Measurements from ENCODE around the gene SPRR2B.
"Not testable (repeated sequence)": the region's sequence is repeated elsewhere in the genome, so short reads cannot be mapped to it uniquely, and the experiment has no call there.

SPRR2B gene

DNA sequence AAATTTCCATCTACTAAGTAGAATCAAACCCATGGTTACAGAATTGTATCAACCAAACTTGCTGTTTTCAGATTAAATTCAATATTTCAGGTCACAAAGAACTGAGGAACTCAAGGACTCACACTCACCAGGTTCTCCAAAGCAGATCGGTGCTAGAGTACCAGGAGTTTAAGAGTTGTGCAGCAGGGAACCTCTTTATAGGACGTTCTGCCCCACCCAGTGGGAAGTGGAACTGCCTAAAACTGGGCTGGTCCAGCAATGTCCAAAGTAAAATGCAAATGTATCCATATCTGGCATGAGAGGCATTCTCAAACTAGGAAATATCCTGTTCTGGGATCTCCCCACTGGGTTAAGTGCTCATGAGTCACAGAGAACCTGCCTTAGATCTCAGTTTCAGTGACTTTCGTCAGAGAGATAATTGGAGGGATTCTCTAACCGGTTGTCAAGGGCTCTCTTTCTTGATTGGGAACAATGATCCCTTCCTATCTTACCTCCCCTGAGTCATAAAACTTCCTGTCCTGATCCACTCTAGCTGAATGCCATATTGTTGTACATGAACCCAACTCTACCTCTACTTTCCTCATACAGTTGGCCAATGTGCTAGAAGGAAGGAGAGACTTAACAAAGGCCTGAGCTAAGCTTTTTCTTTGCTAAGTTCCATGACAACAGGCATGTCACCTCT, 30.3 kb downstream of the SPRR2B start, which contains the start of gene SPRR2D:
Gene SPRR2D, minus strand, starts transcription at position 171 of the 682 bp plus-strand sequence. CDS start 774 bp downstream, outside the sequence.
- FAIRE-seq, result no peak
- DNase-seq (ENCODE audit: insufficient read length, low spot score), result no peak

DNA sequence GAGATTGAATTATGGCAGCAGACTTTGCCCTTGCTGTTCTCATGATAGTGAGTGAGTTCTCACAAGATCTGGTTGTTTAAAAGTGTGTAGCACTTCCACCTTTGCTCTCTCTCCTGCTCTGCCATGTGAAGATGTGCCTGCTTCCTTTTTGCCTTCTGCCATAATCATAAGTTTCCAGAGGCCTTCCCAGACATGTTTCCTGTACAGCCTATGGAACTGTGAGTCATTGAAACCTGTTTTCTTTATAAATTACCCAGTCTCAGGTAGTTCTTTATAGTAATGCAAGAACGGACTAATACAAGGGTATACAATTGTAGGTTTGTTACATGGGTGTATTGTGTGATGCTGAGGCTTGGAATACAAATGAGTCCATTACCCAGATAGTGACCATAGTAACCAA, 36.2 kb downstream of the SPRR2B start:
- FAIRE-seq (no peak), DNase-seq (ENCODE audit: insufficient read length, low spot score) (no peak)

GRCh38 chr1:153032677-153033308, 38.6 kb downstream of the SPRR2B start:
- FAIRE-seq (no peak), DNase-seq (ENCODE audit: insufficient read length, low spot score) (no peak)

DNA sequence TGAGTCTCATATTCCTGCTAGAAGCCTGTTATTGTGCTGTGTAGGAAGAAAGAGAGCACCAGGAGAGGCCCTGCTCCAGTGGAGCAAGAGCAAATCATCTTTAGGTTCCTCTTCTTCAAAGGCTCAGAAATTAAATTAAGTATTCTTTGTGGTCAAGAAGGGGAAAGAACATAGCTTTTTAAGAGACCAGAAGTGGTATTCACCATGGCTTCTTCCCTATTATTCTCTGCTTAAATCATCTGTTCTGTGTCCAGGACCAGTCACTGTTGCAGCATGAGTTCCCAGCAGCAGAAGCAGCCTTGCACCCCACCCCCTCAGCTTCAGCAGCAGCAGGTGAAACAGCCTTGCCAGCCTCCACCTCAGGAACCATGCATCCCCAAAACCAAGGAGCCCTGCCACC, 39.3 kb downstream of the SPRR2B start:
- no peak for FAIRE-seq
- no peak for DNase-seq (ENCODE audit: insufficient read length, low spot score)

- FAIRE-seq, result no peak
- DNase-seq (ENCODE audit: insufficient read length, low spot score), result no peak
These were observed 40.5 kb downstream of the SPRR2B start, which contains the start of gene SPRR1B for GRCh38 chr1:153030895-153031294. SPRR1B (plus strand) TSS chr1:153031203; CDS start chr1:153032346, 1,143 bp downstream.

DNA sequence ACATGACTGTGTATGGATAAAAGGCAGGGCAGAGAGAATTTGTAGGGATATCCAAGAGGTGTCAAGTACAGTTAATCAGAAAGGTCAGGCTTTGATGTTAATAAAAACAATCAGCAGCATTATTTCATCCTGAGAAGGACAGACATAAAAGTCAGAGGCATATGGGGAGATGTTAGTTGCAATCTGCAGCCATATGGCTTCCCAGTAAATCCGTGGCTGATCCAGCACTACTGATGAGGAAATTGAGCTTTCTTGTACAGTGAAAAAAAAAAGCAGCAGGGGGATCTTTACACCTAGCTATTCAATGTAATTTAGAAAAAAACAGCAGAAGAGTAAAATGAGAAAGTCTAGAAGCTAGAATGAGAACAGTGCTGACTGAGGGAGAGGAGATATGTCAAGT, 42.6 kb downstream of the SPRR2B start:
- no peak for FAIRE-seq
- no peak for DNase-seq (ENCODE audit: insufficient read length, low spot score)

GRCh38 chr1:153025797-153026196, 45.6 kb downstream of the SPRR2B start:
- FAIRE-seq, result no peak
- no peak for DNase-seq (ENCODE audit: insufficient read length, low spot score)

GRCh38 chr1:153024413-153024812, 47.0 kb downstream of the SPRR2B start:
- DNase-seq (ENCODE audit: insufficient read length, low spot score) (no peak), FAIRE-seq (no peak)

GRCh38 chr1:153023109-153023508, 48.3 kb downstream of the SPRR2B start:
- DNase-seq (ENCODE audit: insufficient read length, low spot score), result no peak
- no peak for FAIRE-seq

DNA sequence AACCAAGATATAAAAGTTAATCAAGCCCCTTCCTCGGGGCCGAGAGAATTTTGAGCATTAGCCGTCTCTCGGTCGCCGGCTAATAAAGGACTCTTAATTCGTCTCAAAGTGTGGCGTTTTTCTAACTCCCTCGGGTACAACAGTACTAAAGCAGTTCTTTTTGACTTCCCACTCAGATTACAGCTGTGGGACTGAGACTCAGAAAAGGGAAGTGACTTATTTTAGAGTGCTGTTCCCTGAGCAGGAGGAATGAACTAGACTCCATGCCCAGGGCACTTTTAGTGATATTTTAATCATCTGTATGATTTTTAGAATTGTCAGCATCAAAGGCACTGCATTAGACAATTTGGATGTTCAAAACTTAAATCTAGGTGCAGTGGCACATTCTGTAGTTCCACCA, 49.1 kb downstream of the SPRR2B start:
- not testable (repeated sequence) for DNase-seq (ENCODE audit: insufficient read length, low spot score); FAIRE-seq

- not testable (repeated sequence) for FAIRE-seq; DNase-seq (ENCODE audit: insufficient read length, low spot score)
These were observed 49.6 kb downstream of the SPRR2B start for GRCh38 chr1:153021829-153022228.

Measured in GM19239 (cell line).